ENCODE data around the gene EPSTI1.

EPSTI1 gene

GRCh38 chr13:42976066-42976465 lies 16.0 kb downstream of the EPSTI1 start:
- Histone ChIP-seq H3K4me2 (ENCODE audit: low read length) (no peak overlapping the region), H3K4me1 (ENCODE audit: insufficient read depth, low read length, severe bottlenecking) (peaks cover 15% of the 10 kb centered on the region), H4K20me1 (ENCODE audit: insufficient read depth, low read length) (no peaks in the 10 kb centered on the region), H2AFZ (ENCODE audit: low read length) (no peak overlapping the region), H3K9me3 (ENCODE audit: low read length) (peaks cover 5% of the 10 kb centered on the region), H3K4me3 (ENCODE audit: low read depth, low read length, poor library complexity, severe bottlenecking) (no peak overlapping the region), H3K36me3 (ENCODE audit: insufficient read depth, low read length) (no peaks in the 10 kb centered on the region), H3K9me2 (ENCODE audit: low read depth, low read length) (no peaks in the 10 kb centered on the region), H3K27me3 (ENCODE audit: insufficient read depth, low read length) (no peaks in the 10 kb centered on the region), H3F3A (ENCODE audit: insufficient read depth, low read length) (0 out of 2 replicates have a peak, but pooled peaks cover 2% of the 10 kb centered on the region), H3K27ac (ENCODE audit: low read depth, low read length, poor library complexity, severe bottlenecking) (no peak overlapping the region), H3K9ac (ENCODE audit: low read length) (no peak overlapping the region), H3K79me2 (ENCODE audit: insufficient read depth, low read length) (no peaks in the 10 kb centered on the region)
- no peak for TF ChIP-seq EZH2 (IDR thresholded peaks at IDR 0.05; ENCODE audit: borderline replicate concordance, low read length)
- TF ChIP-seq CTCF (IDR thresholded peaks at IDR 0.05; ENCODE audit: low read length), result no peak

- Histone ChIP-seq H3K79me2 (ENCODE audit: insufficient read depth, low read length) (no peaks in the 10 kb centered on the region), H3K4me3 (ENCODE audit: low read depth, low read length, poor library complexity, severe bottlenecking) (no peak overlapping the region), H3K4me1 (ENCODE audit: insufficient read depth, low read length, severe bottlenecking) (peaks cover 26% of the 10 kb centered on the region), H4K20me1 (ENCODE audit: insufficient read depth, low read length) (no peaks in the 10 kb centered on the region), H3K9me3 (ENCODE audit: low read length) (no peaks in the 10 kb centered on the region), H2AFZ (ENCODE audit: low read length) (no peak overlapping the region), H3F3A (ENCODE audit: insufficient read depth, low read length) (0 out of 2 replicates have a peak, but pooled peaks cover 2% of the 10 kb centered on the region), H3K9ac (ENCODE audit: low read length) (no peak overlapping the region), H3K27ac (ENCODE audit: low read depth, low read length, poor library complexity, severe bottlenecking) (no peak overlapping the region), H3K9me2 (ENCODE audit: low read depth, low read length) (no peaks in the 10 kb centered on the region), H3K27me3 (ENCODE audit: insufficient read depth, low read length) (no peaks in the 10 kb centered on the region), H3K4me2 (ENCODE audit: low read length) (no peak overlapping the region), H3K36me3 (ENCODE audit: insufficient read depth, low read length) (no peaks in the 10 kb centered on the region)
- no peak for TF ChIP-seq CTCF (IDR thresholded peaks at IDR 0.05; ENCODE audit: low read length)
- no peak for TF ChIP-seq EZH2 (IDR thresholded peaks at IDR 0.05; ENCODE audit: borderline replicate concordance, low read length)
Observed at GRCh38 chr13:42973581-42973980, 18.5 kb downstream of the EPSTI1 start.

- TF ChIP-seq EZH2 (IDR thresholded peaks at IDR 0.05; ENCODE audit: borderline replicate concordance, low read length) (no peak), CTCF (IDR thresholded peaks at IDR 0.05; ENCODE audit: low read length) (no peak)
- no peaks in the 10 kb centered on the region for H3K79me2 ChIP-seq (ENCODE audit: insufficient read depth, low read length)
- peaks cover 26% of the 10 kb centered on the region for H3K4me1 ChIP-seq (ENCODE audit: insufficient read depth, low read length, severe bottlenecking)
- H3K27ac ChIP-seq (ENCODE audit: low read depth, low read length, poor library complexity, severe bottlenecking), result peak overlapping the region; percentile 72
- no peaks in the 10 kb centered on the region for H4K20me1 ChIP-seq (ENCODE audit: insufficient read depth, low read length)
- no peaks in the 10 kb centered on the region for H3K9me3 ChIP-seq (ENCODE audit: low read length)
- H3K4me3 ChIP-seq (ENCODE audit: low read depth, low read length, poor library complexity, severe bottlenecking), result peak overlapping the region; percentile 11
- H3K9me2 ChIP-seq (ENCODE audit: low read depth, low read length), result no peaks in the 10 kb centered on the region
- no peaks in the 10 kb centered on the region for H3K27me3 ChIP-seq (ENCODE audit: insufficient read depth, low read length)
- H2AFZ ChIP-seq (ENCODE audit: low read length), result peak overlapping the region; percentile 44
- H3K36me3 ChIP-seq (ENCODE audit: insufficient read depth, low read length), result no peaks in the 10 kb centered on the region
- peak overlapping the region; percentile 44 for H3K4me2 ChIP-seq (ENCODE audit: low read length)
- no peak overlapping the region; the same call in 1 of the 2 replicates for H3K9ac ChIP-seq (ENCODE audit: low read length)
- 0 out of 2 replicates have a peak, but pooled peaks cover 2% of the 10 kb centered on the region for H3F3A ChIP-seq (ENCODE audit: insufficient read depth, low read length)
Observed at GRCh38 chr13:42971691-42972347, 20.2 kb downstream of the EPSTI1 start.
